ENCODE results near the gene CHSY1.

DNA sequence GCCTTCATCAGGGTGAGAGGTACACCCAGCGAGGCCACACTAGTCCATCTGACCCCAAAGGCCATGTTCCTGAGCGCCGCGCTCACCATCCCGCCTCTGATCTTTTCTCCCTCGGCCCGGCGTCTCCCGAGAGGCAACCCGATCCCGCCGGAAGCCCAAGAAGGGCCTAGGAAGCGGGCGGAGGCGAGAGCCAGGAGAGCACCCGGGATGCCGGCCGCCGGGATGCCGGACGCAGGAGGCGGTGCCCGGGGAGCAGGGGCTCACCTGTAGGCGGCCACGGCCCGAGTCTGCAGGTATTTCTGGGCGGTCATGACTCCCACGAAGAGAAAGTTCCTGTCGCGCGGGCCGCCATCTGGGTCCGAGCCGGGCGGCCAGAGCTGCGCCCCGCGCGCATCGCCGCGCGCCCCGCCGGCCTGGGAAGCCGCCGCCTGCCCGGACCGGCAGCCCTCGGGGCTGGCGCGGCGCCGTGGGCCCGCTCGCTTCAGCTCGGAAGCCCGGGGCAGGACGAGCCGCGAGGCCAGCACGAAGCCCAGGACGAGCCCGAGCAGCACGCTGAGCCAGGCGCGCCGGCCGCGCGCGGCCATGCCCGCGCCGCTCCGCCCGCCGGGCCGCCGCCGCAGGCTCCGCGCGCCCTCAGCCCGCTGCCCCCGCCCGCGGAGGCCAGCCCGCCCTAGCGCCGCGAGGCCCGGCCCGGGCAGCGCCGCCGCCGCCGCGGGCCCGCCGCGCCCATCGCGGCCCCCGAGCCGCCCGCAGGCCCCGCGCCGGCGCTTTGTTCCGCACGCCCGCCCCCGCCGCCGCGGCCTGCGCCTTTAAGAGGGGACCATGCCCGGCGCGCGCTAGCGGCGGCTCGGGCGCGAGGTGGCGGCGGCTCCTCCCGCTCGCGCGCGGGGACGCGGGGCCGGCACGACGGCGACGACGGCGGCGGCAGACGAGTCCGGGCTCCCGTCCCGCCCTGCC lies 697 bp downstream of the CHSY1 start:
- TF ChIP-seq, protein P1, sequence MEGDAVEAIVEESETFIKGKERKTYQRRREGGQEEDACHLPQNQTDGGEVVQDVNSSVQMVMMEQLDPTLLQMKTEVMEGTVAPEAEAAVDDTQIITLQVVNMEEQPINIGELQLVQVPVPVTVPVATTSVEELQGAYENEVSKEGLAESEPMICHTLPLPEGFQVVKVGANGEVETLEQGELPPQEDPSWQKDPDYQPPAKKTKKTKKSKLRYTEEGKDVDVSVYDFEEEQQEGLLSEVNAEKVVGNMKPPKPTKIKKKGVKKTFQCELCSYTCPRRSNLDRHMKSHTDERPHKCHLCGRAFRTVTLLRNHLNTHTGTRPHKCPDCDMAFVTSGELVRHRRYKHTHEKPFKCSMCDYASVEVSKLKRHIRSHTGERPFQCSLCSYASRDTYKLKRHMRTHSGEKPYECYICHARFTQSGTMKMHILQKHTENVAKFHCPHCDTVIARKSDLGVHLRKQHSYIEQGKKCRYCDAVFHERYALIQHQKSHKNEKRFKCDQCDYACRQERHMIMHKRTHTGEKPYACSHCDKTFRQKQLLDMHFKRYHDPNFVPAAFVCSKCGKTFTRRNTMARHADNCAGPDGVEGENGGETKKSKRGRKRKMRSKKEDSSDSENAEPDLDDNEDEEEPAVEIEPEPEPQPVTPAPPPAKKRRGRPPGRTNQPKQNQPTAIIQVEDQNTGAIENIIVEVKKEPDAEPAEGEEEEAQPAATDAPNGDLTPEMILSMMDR (IDR thresholded peaks at IDR 0.05): peak in 1 of 6 experiments; percentile 15
- no peak for TF ChIP-seq POLR2A (IDR thresholded peaks at IDR 0.05)
